Uterus (tissue), 4 donors: ENCODE measurements around the gene GBX1. TPM values are rescaled to one million over a fixed set of nuclear protein-coding genes. Genes with fewer than 3 reads are reported as not detected.

Experiments
- DNase-seq, 2 donors: peaks; one replicate each; pipeline ENCODE4 v3.0.0-alpha.2; 2019 to 2020
- H3K27ac ChIP-seq, 2 donors: fragments of 200-600 bp; sonication (generic); 1 replicate in 1 of 2; 2 replicates in 1 of 2; pipeline ENCODE4 v1.5.1; 2016 to 2018
- H3K27me3 ChIP-seq, 2 donors: fragments of 200-600 bp; sonication (generic); one replicate each; pipeline ENCODE4 v1.5.1; 2018 to 2019; ENCODE audit warnings: control low read depth in 1 of 2
- H3K36me3 ChIP-seq, 2 donors: fragments of 200-600 bp; sonication (generic); one replicate each; pipeline ENCODE4 v1.5.1; 2019; ENCODE audit warnings: control low read depth in 1 of 2
- H3K4me1 ChIP-seq, 2 donors: fragments of 200-600 bp; sonication (generic); one replicate each; pipeline ENCODE4 v1.5.1; 2018 to 2019; ENCODE audit warnings: control low read depth in 1 of 2
- H3K4me3 ChIP-seq, 2 donors: fragments of 200-600 bp; sonication (generic); 1 replicate in 1 of 2; 2 replicates in 1 of 2; pipeline ENCODE4 v1.5.1; 2018 to 2019; ENCODE audit warnings: mild to moderate bottlenecking in 1 of 2
- H3K9me3 ChIP-seq, 2 donors: fragments of 200-600 bp; sonication (generic); one replicate each; pipeline ENCODE4 v1.5.1; 2019; ENCODE audit warnings: control low read depth in 1 of 2
- CTCF ChIP-seq, 4 experiments: fragments of 200-600 bp in 2 of 4; fragments of 450-650 bp in 2 of 4; sonication (generic) in 2 of 4; IDR thresholded peaks; one replicate each; pipeline ENCODE4 v1.5.1; 2016 to 2019; ENCODE audit warnings: antibody characterized with exemption in 4 of 4, mild to moderate bottlenecking in 2 of 4, moderate library complexity in 1 of 4
- POLR2A ChIP-seq, 2 donors: fragments of 450-650 bp; IDR thresholded peaks; one replicate each; pipeline ENCODE4 v1.6.1; 2016; ENCODE audit warnings: antibody characterized with exemption in 2 of 2, mild to moderate bottlenecking in 1 of 2, moderate library complexity in 1 of 2
- intact Hi-C: fragments of 100-400 bp; cut with DNase I; formaldehyde crosslinking; loops from one replicate; pipeline ENCODE4 v1.15.1; 2023; ENCODE audit warnings: low total_unique reads
- total RNA-seq, 4 donors: library from RNA; depleted of rRNA in 3 of 4; stranded (reverse); fragments of >200 nt in 3 of 4; gene quantifications; one replicate each; pipeline versions ENCODE4 v1.1.0 to v1.2.4, GENCODE V29; 2014 to 2023
- donor health status: DM: yes; HTN: yes; CAD: no.

GBX1 gene
- total RNA-seq, 4 donors from 2014 or later: 0.41 TPM; not detected in 3

- H3K36me3 ChIP-seq: no peaks in the 10 kb centered on the region
- no peaks in the 10 kb centered on the region for H3K4me1 ChIP-seq
- H3K27me3 ChIP-seq: no peaks in the 10 kb centered on the region
- H3K27ac ChIP-seq: no peak overlapping the region
- intact Hi-C loops: no loop called here
- no peak for DNase-seq
- TF ChIP-seq CTCF (IDR thresholded peaks at IDR 0.05) (no peak), POLR2A (IDR thresholded peaks at IDR 0.05) (no peak)
- no peaks in the 10 kb centered on the region for H3K9me3 ChIP-seq
- no peak overlapping the region for H3K4me3 ChIP-seq
These were observed 20.7 kb upstream of the GBX1 start for GRCh38 chr7:151188252-151188542.

GRCh38 chr7:151187409-151188251, 20.1 kb upstream of the GBX1 start:
- H3K4me1 ChIP-seq: no peaks in the 10 kb centered on the region
- no peak for TF ChIP-seq POLR2A (IDR thresholded peaks at IDR 0.05)
- TF ChIP-seq CTCF (IDR thresholded peaks at IDR 0.05): no peak
- H3K36me3 ChIP-seq: no peaks in the 10 kb centered on the region
- H3K4me3 ChIP-seq: no peak overlapping the region
- H3K27ac ChIP-seq: no peak overlapping the region
- H3K27me3 ChIP-seq: no peaks in the 10 kb centered on the region
- no peak for DNase-seq
- intact Hi-C loops: no loop called here
- H3K9me3 ChIP-seq: no peaks in the 10 kb centered on the region

GRCh38 chr7:151186640-151187408, 19.3 kb upstream of the GBX1 start, which contains the start of gene ASB10:
Gene ASB10, minus strand, starts transcription at chr7:151187250. Its CDS starts 120 bp downstream, at chr7:151187130.
- H3K27ac ChIP-seq: no peak within 1 kb of the TSS
- DNase-seq: no peak
- H3K9me3 ChIP-seq: no peaks in the 10 kb centered on the region
- H3K27me3 ChIP-seq: no peaks in the 10 kb centered on the region
- no peak within 1 kb of the TSS for H3K4me3 ChIP-seq
- H3K4me1 ChIP-seq: no peaks in the 10 kb centered on the region
- intact Hi-C loops: no loop called here
- no peaks in the 10 kb centered on the region for H3K36me3 ChIP-seq
- TF ChIP-seq CTCF (IDR thresholded peaks at IDR 0.05): no peak
- no peak for TF ChIP-seq POLR2A (IDR thresholded peaks at IDR 0.05)

- no peaks in the 10 kb centered on the region for H3K27me3 ChIP-seq
- H3K9me3 ChIP-seq: no peaks in the 10 kb centered on the region
- H3K27ac ChIP-seq: no peak overlapping the region
- no peaks in the 10 kb centered on the region for H3K4me1 ChIP-seq
- intact Hi-C loops: no loop called here
- H3K4me3 ChIP-seq: no peak overlapping the region
- H3K36me3 ChIP-seq: no peaks in the 10 kb centered on the region
- no peak for DNase-seq
- TF ChIP-seq CTCF (IDR thresholded peaks at IDR 0.05): no peak
- no peak for TF ChIP-seq POLR2A (IDR thresholded peaks at IDR 0.05)
These were observed 18.5 kb upstream of the GBX1 start for GRCh38 chr7:151185762-151186639.
